ENCODE results near the gene PHETA1.

DNA sequence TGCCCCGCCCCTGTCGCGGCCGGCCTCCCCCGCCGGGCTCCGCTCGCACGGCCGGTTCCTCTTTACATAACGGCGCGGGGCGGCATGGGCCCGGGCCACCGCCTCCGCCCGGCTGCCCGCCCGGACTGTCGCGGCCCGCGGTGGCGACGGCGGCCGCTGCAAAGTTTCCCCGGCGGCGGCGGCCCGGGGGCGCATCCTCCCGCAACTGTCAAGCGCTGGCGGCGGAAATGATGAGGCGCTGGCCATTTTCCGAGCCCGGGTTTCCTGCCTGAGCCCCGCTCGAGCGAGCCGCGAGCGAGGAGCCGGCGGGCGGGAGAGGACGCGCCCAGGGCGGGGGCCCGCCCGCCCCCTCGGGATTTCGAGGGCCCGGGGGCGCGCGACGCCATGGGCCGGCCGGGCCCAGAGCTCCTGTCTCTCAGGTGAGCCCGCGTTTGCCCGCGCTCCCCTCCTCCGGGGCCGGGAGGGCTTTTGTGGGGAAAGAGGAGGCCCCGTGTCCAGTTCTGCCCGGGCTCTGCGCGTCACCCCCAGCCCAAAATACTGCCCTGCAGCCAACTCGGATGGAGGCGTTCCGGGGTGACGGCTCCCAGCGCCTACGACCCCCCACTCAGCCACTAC, 37.1 kb upstream of the PHETA1 start, which contains the start of gene SH2B3:
- TF ChIP-seq, protein P1, sequence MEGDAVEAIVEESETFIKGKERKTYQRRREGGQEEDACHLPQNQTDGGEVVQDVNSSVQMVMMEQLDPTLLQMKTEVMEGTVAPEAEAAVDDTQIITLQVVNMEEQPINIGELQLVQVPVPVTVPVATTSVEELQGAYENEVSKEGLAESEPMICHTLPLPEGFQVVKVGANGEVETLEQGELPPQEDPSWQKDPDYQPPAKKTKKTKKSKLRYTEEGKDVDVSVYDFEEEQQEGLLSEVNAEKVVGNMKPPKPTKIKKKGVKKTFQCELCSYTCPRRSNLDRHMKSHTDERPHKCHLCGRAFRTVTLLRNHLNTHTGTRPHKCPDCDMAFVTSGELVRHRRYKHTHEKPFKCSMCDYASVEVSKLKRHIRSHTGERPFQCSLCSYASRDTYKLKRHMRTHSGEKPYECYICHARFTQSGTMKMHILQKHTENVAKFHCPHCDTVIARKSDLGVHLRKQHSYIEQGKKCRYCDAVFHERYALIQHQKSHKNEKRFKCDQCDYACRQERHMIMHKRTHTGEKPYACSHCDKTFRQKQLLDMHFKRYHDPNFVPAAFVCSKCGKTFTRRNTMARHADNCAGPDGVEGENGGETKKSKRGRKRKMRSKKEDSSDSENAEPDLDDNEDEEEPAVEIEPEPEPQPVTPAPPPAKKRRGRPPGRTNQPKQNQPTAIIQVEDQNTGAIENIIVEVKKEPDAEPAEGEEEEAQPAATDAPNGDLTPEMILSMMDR (IDR thresholded peaks at IDR 0.05; ENCODE audit: poor library complexity, severe bottlenecking) = no peak
- TF ChIP-seq RAD21 (conservative IDR thresholded peaks at IDR 0.05) = no peak
- TF ChIP-seq EP300 (conservative IDR thresholded peaks at IDR 0.05; ENCODE audit: poor library complexity, severe bottlenecking) = no peak
- no peak for TF ChIP-seq EZH2 (IDR thresholded peaks at IDR 0.05; ENCODE audit: borderline replicate concordance, insufficient read depth, low read length, poor library complexity, severe bottlenecking)
- peak; percentile 27 for TF ChIP-seq MXI1 (conservative IDR thresholded peaks at IDR 0.05; ENCODE audit: poor library complexity, severe bottlenecking)
